ENCODE measurements around the gene FLT1. TPM values are rescaled to one million over a fixed set of nuclear protein-coding genes. Genes with fewer than 3 reads are reported as not detected.

FLT1 gene
- total RNA-seq, 4 donors from 2014 or later, result 11.1 to 37.9 (median 21.7) TPM

DNA sequence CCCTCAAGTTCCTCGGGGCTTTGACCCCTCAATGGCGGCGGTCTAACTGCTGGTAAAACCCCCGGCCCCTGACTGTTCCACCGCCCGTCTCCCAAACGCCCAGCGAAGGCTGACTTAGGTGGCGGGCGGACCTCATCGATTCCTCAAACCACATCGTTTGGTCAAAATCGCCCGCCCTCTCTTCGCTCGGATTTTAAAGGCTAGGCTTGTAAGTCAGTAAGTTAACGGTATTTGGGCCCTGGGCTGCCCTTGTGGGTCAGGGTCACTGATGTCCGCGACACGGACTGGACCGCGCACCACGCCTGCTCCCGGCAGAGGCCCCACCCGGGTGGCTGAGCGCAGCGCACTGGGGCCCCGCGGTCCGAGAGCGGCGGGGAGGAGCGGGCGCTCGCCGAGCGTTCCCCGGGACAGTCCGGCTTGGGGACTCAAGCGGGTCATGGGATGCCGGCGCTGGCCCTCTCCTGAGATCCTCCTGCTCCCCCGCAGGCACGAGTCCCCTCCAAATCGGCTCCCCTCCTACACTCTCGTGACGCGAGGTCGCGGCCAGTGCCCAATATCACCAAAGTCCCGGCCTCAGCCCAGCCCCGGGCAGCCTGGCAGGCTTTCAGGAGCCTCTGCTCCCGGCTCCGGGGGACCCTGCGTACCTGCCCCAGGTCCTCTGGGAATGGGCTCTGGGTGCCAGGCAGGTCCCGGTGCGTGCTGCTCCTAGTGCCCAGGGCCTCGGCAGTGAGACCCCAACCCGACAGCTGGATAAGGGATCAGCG is 1.0 kb downstream of the FLT1 start:
- H3K4me1 ChIP-seq, result peaks cover 0 to 26% (median 12%) of the 10 kb centered on the region in 3 donors
- H3K27ac ChIP-seq, result peak overlapping the region in 3 of 4 donors; percentile 40 to 82 (median 44)
- peaks cover 97% of the 10 kb centered on the region for H3K27me3 ChIP-seq
- ATAC-seq, result no peak
- no peaks in the 10 kb centered on the region for H3K36me3 ChIP-seq
- H3K9me3 ChIP-seq, result no peaks in the 10 kb centered on the region
- peak overlapping the region; percentile 19 to 51 for H3K4me3 ChIP-seq
- WGBS, 2 donors (ENCODE audit: low coverage in 1 of 2), result no CpG with 5 or more reads among the region's 60 CpGs
- TF ChIP-seq, protein P1, sequence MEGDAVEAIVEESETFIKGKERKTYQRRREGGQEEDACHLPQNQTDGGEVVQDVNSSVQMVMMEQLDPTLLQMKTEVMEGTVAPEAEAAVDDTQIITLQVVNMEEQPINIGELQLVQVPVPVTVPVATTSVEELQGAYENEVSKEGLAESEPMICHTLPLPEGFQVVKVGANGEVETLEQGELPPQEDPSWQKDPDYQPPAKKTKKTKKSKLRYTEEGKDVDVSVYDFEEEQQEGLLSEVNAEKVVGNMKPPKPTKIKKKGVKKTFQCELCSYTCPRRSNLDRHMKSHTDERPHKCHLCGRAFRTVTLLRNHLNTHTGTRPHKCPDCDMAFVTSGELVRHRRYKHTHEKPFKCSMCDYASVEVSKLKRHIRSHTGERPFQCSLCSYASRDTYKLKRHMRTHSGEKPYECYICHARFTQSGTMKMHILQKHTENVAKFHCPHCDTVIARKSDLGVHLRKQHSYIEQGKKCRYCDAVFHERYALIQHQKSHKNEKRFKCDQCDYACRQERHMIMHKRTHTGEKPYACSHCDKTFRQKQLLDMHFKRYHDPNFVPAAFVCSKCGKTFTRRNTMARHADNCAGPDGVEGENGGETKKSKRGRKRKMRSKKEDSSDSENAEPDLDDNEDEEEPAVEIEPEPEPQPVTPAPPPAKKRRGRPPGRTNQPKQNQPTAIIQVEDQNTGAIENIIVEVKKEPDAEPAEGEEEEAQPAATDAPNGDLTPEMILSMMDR (IDR thresholded peaks at IDR 0.05), result no peak
- no peak for TF ChIP-seq POLR2A (IDR thresholded peaks at IDR 0.05)
- TF ChIP-seq EP300 (IDR thresholded peaks at IDR 0.05), result no peak
- TF ChIP-seq POLR2AphosphoS5 (IDR thresholded peaks at IDR 0.05), result no peak

DNA sequence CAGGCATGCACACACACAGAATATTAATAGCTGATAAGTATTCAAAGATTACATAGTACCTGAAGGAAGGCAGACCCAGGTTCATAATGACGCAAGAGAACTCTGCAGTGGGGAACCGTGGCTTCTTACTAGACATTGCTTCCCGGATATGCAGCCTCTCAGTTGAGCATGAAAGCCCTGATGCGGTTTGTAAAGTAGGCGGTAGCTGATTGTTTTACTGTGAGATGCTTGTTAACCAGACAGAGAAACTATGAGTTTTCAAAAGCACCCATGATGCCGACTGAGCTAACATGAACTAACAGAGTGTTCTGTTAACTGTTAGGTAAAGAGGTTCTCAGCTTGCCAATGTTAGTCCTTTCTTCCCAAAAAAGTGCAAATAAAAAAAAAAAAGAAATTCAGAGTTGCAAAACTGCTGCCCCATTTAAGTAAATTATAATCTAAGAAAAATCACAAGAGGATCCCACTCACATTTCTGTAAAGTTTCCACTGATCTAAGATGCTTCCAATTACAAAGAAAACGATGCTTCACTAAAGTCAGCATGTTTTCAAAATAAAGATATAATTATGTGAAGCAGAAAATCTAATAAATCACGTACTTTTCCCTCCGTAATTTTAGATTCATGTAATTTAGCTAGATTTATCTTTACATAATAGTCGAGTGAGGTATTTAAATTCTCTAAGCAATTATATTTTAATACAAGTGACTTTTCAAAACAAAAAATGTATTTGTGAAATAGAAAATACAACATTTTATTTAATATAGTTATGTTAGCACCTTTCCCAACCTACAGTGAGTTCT is 2.2 kb downstream of the FLT1 start:
- Histone ChIP-seq H3K27ac (no peak overlapping the region), H3K27me3 (peaks cover 97% of the 10 kb centered on the region), H3K4me1 (peaks cover 0 to 26% (median 12%) of the 10 kb centered on the region in 3 donors), H3K4me3 (peak overlapping the region in 1 of 2 donors; percentile 51), H3K9me3 (no peaks in the 10 kb centered on the region), H3K36me3 (no peaks in the 10 kb centered on the region)
- TF ChIP-seq EP300 (IDR thresholded peaks at IDR 0.05), result no peak
- TF ChIP-seq POLR2A (IDR thresholded peaks at IDR 0.05), result no peak
- TF ChIP-seq, protein P1 (IDR thresholded peaks at IDR 0.05), result no peak
- no peak for TF ChIP-seq POLR2AphosphoS5 (IDR thresholded peaks at IDR 0.05)
- 41 to 48% methylated on average over 10 of the region's 10 CpGs for WGBS, 2 donors (ENCODE audit: low coverage in 1 of 2)
- no peak for ATAC-seq

DNA sequence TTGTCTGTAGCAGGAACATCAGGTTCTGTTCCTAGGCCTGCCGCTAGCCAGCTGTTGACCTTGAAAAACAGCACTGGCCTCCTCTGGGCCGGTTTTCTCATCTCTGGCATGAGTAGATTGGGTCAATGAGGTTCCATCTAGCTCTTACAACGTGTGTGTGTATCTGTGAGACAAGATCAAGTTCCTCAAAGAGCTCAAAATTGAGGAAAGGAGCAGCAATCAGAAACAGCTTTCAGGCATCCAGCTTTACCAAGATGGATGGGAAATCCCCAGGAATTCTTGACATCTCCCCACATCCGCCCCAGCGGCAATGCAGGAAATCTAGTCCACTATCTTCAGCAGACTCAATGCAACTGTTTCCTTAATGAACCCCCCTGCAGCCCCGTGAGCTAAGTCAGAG is 4.9 kb downstream of the FLT1 start:
- no peaks in the 10 kb centered on the region for H3K9me3 ChIP-seq
- H3K36me3 ChIP-seq, result no peaks in the 10 kb centered on the region
- no peak overlapping the region for H3K27ac ChIP-seq
- peaks cover 0 to 16% (median 12%) of the 10 kb centered on the region in 3 donors for H3K4me1 ChIP-seq
- peaks cover 87% of the 10 kb centered on the region for H3K27me3 ChIP-seq
- WGBS, 2 donors (ENCODE audit: low coverage in 1 of 2), result 44 to 86% methylated on average over 1 to 5 of the region's 6 CpGs
- H3K4me3 ChIP-seq, result peak overlapping the region in 1 of 2 donors; percentile 18
- no peak for TF ChIP-seq EP300 (IDR thresholded peaks at IDR 0.05)
- no peak for TF ChIP-seq POLR2A (IDR thresholded peaks at IDR 0.05)
- TF ChIP-seq POLR2AphosphoS5 (IDR thresholded peaks at IDR 0.05), result no peak
- TF ChIP-seq, protein P1 (IDR thresholded peaks at IDR 0.05), result no peak
- no peak for ATAC-seq

DNA sequence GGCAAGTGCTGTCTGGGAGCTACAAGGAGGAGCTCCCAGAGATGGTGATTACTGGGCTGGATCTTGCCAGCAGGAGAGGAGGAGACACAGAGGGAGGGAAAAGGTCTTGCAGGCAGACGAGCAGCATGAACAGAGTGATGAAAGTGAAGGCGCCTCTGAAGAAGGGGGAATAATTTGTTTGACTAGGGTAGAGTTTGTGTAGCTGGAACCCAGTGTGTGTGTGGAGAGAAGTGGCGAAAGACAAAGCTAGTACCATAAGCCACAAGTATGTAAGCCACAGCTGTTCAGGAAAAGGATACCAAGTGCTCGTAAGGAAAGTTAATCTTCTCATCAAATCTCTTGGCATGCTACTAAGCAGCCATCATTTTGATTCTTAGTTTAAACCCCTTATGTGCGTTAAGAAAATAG is 5.4 kb downstream of the FLT1 start:
- 47 to 51% methylated on average over 5 of the region's 5 CpGs for WGBS, 2 donors (ENCODE audit: low coverage in 1 of 2)
- ATAC-seq, result no peak
- H3K27ac ChIP-seq, result no peak overlapping the region
- peaks cover 0 to 11% (median 9%) of the 10 kb centered on the region in 3 donors for H3K4me1 ChIP-seq
- H3K36me3 ChIP-seq, result no peaks in the 10 kb centered on the region
- peaks cover 86% of the 10 kb centered on the region for H3K27me3 ChIP-seq
- no peaks in the 10 kb centered on the region for H3K9me3 ChIP-seq
- H3K4me3 ChIP-seq, result no peak overlapping the region
- TF ChIP-seq POLR2A (IDR thresholded peaks at IDR 0.05), result no peak
- TF ChIP-seq, protein P1 (IDR thresholded peaks at IDR 0.05), result no peak
- TF ChIP-seq POLR2AphosphoS5 (IDR thresholded peaks at IDR 0.05), result no peak
- no peak for TF ChIP-seq EP300 (IDR thresholded peaks at IDR 0.05)
